ENCODE results near the gene YIPF2. TPM values are rescaled to one million over a fixed set of nuclear protein-coding genes. Genes with fewer than 3 reads are reported as not detected.

The YIPF2 gene
- total and polyA plus RNA-seq, 2 of the 4 experiments (the other 2 are of a cell fraction), result 61.5 to 78.0 TPM

GRCh38 chr19:10895363-10895762 lies 33.1 kb downstream of the YIPF2 start:
- Histone ChIP-seq H3K18ac (ENCODE audit: low read depth, low read length) (no peak overlapping the region), H3K23ac (ENCODE audit: low read depth, low read length) (no peak overlapping the region), H3K4ac (ENCODE audit: low read depth, low read length) (no peak overlapping the region), H2BK15ac (ENCODE audit: low read depth, low read length) (no peak overlapping the region), H4K8ac (ENCODE audit: low read depth in 2 of 2, low read length in 2 of 2) (no peak overlapping the region), H4K91ac (ENCODE audit: insufficient read depth, low read depth, low read length) (no peak overlapping the region), H2BK120ac (ENCODE audit: low read depth, low read length) (no peak overlapping the region), H2AK9ac (replicated peaks; ENCODE audit: low read depth, low read length, poor library complexity) (no peak overlapping the region), H3K4me2 (ENCODE audit: low read depth, low read length) (no peak overlapping the region), H4K20me1 (ENCODE audit: insufficient read depth, low read length) (peaks cover 76% of the 10 kb centered on the region), H3K27me3 (ENCODE audit: control insufficient read depth, insufficient read depth, low read length) (no peaks in the 10 kb centered on the region), H2BK5ac (ENCODE audit: low read depth, low read length, poor library complexity, severe bottlenecking) (no peak overlapping the region), H3K79me1 (ENCODE audit: low read depth in 1 of 2, low read length in 2 of 2) (peaks cover 37 to 91% of the 10 kb centered on the region in 2 experiments), H3K56ac (ENCODE audit: extremely low read depth, insufficient read depth, low read length) (no peak overlapping the region), H3K36me3 (ENCODE audit: control insufficient read depth, insufficient read depth, low read length) (no peaks in the 10 kb centered on the region), H2AFZ (replicated peaks; ENCODE audit: low read length, poor library complexity) (no peak overlapping the region), H3K14ac (replicated peaks; ENCODE audit: low read depth, low read length) (no peak overlapping the region), H3K9me1 (ENCODE audit: insufficient read depth, low read length) (peaks cover 31% of the 10 kb centered on the region), H3K4me3 (ENCODE audit: insufficient read depth, low read depth, low read length) (no peak overlapping the region), H3K9ac (ENCODE audit: low read depth, low read length) (no peak overlapping the region), H3K9me3 (ENCODE audit: control insufficient read depth, insufficient read depth, low read length) (no peaks in the 10 kb centered on the region), H3K27ac (ENCODE audit: insufficient read depth, low read length) (no peak overlapping the region), H3K4me1 (ENCODE audit: control insufficient read depth, insufficient read depth, low read length) (peaks cover 16% of the 10 kb centered on the region), H2BK20ac (ENCODE audit: low read depth, low read length) (no peak overlapping the region), H2AK5ac (ENCODE audit: low read depth, low read length) (no peak overlapping the region), H4K5ac (ENCODE audit: low read depth, low read length) (no peak overlapping the region)
- dilution Hi-C loops (cut with HindIII; ENCODE audit: low sequenced_read_pairs, unreplicated experiment) (no loop called here), in situ Hi-C loops (cut with MboI; ENCODE audit: low sequenced_read_pairs) (no loop called here), intact Hi-C loops (cut with micrococcal nuclease) (no loop called here)
- ChIA-PET CTCF (no interaction called here), POLR2A (ENCODE audit: unreplicated experiment) (no interaction called here)
- BruUV-seq (replicated peaks), result no TSS peak
- WGBS, 2 experiments (ENCODE audit: extremely low coverage in 2 of 2, insufficient read length in 1 of 2), result 100% methylated on average over 1 of the region's 6 CpGs; no CpG with 5 or more reads in 1 of the 2 experiments
- ATAC-seq (ENCODE audit: low read depth) (no peak), DNase-seq (no peak)
- TF ChIP-seq RCOR1 (IDR thresholded peaks at IDR 0.05; ENCODE audit: insufficient replicate concordance, low read length) (no peak), SMC3 (IDR thresholded peaks at IDR 0.05; ENCODE audit: low read depth, low read length) (no peak), USF2 (IDR thresholded peaks at IDR 0.05; ENCODE audit: low read depth, low read length) (no peak), POLR2A (IDR thresholded peaks at IDR 0.05; ENCODE audit: low read depth, low read length) (no peak), NFE2L2 (IDR thresholded peaks at IDR 0.05; ENCODE audit: low read depth, low read length) (no peak), MXI1 (IDR thresholded peaks at IDR 0.05; ENCODE audit: borderline replicate concordance, low read depth, low read length) (no peak), CTCF (conservative IDR thresholded peaks at IDR 0.05; ENCODE audit: low read depth, low read length) (no peak), RFX5 (IDR thresholded peaks at IDR 0.05; ENCODE audit: low read depth, low read length) (no peak), BHLHE40 (IDR thresholded peaks at IDR 0.05; ENCODE audit: low read depth, low read length) (no peak), MAZ (IDR thresholded peaks at IDR 0.05; ENCODE audit: borderline replicate concordance, low read depth, low read length) (no peak), CHD1 (IDR thresholded peaks at IDR 0.05; ENCODE audit: low read depth, low read length) (no peak)
- TF ChIP-seq, protein P1, sequence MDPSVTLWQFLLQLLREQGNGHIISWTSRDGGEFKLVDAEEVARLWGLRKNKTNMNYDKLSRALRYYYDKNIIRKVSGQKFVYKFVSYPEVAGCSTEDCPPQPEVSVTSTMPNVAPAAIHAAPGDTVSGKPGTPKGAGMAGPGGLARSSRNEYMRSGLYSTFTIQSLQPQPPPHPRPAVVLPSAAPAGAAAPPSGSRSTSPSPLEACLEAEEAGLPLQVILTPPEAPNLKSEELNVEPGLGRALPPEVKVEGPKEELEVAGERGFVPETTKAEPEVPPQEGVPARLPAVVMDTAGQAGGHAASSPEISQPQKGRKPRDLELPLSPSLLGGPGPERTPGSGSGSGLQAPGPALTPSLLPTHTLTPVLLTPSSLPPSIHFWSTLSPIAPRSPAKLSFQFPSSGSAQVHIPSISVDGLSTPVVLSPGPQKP (IDR thresholded peaks at IDR 0.05; ENCODE audit: borderline replicate concordance, low read depth, low read length), result no peak
